ENCODE results near the gene SRRM3.

DNA sequence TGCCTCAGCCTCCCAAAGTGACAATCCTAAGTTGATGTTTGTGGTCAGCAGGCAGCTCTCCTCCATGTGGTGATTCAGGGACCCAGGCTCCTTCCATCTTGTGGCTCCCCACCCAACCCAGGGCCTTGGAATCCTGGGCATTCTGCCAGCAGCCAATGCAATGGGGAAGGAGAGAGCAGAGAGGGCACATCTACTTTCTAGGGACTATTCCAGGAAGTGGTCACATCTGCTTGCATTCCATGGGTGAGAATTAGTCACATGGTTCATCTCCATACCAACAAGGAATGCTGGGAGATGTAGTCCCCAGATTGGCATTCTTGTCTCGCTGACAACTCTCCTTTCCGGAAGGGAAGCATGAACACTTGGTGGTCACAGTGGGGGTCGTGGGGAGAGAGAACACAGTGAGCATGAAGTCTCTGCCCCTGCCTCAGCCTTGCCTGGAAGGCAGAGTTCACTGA is 9.9 kb upstream of the SRRM3 start:
- TF ChIP-seq, protein P1, sequence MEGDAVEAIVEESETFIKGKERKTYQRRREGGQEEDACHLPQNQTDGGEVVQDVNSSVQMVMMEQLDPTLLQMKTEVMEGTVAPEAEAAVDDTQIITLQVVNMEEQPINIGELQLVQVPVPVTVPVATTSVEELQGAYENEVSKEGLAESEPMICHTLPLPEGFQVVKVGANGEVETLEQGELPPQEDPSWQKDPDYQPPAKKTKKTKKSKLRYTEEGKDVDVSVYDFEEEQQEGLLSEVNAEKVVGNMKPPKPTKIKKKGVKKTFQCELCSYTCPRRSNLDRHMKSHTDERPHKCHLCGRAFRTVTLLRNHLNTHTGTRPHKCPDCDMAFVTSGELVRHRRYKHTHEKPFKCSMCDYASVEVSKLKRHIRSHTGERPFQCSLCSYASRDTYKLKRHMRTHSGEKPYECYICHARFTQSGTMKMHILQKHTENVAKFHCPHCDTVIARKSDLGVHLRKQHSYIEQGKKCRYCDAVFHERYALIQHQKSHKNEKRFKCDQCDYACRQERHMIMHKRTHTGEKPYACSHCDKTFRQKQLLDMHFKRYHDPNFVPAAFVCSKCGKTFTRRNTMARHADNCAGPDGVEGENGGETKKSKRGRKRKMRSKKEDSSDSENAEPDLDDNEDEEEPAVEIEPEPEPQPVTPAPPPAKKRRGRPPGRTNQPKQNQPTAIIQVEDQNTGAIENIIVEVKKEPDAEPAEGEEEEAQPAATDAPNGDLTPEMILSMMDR (IDR thresholded peaks at IDR 0.05) = no peak
- no peak for TF ChIP-seq POLR2A (IDR thresholded peaks at IDR 0.05)

Data from heart left ventricle (tissue), 13 donors.